Measurements from ENCODE around the gene LUZP1.

- no peak for TF ChIP-seq CTCF (IDR thresholded peaks at IDR 0.05)
- no peak for TF ChIP-seq POLR2A (IDR thresholded peaks at IDR 0.05)
Measured at GRCh38 chr1:23132033-23132432, 36.6 kb downstream of the LUZP1 start.
